ENCODE measurements around the gene SCFD2. TPM values are rescaled to one million over a fixed set of nuclear protein-coding genes. Genes with fewer than 3 reads are reported as not detected.

The SCFD2 gene
- total RNA-seq, 1 donor from 2014 or later: 11.9 TPM

DNA sequence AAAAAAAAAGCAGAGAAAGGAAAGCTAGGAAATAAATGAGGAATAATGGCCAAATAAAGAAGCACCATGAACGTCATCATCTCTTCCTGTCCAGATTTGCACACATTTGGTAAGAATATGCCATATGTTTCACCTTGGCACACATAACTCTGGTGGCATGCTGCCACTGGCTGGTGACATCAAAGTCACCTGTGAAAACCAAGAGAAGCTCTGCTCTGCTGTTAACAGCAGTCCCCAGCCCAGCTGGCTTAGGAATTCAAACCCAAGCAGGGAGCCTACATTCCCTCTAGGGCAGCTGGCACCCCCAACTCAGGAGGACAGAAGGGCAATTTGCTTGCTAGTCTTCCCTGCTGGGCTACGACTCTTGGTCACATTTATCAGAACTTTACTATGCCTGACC lies 426.1 kb downstream of the SCFD2 start:
- no peak for FAIRE-seq
- Mint-ChIP-seq H3K4me1 (ENCODE audit: low read depth, unreplicated experiment) (no peaks in the 10 kb centered on the region), H3K4me3 (ENCODE audit: unreplicated experiment) (no peak overlapping the region), H3K27me3 (ENCODE audit: low read depth, unreplicated experiment) (no peaks in the 10 kb centered on the region), H3K36me3 (ENCODE audit: low read depth, unreplicated experiment) (peaks cover 5% of the 10 kb centered on the region), H3K27ac (ENCODE audit: unreplicated experiment) (no peak overlapping the region), H3K9me3 (ENCODE audit: unreplicated experiment) (peaks cover 6% of the 10 kb centered on the region)
- Histone ChIP-seq H3K79me2 (ENCODE audit: insufficient read depth, low read length) (no peaks in the 10 kb centered on the region), H2AFZ (ENCODE audit: low read depth, low read length) (no peak overlapping the region), H3K36me3 (ENCODE audit: insufficient read depth, low read length) (no peaks in the 10 kb centered on the region), H3K4me2 (ENCODE audit: low read length) (no peak overlapping the region), H3K9ac (ENCODE audit: low read length) (no peak overlapping the region), H4K20me1 (ENCODE audit: insufficient read depth, low read length) (no peaks in the 10 kb centered on the region), H3K27me3 (ENCODE audit: insufficient read depth, low read length) (no peaks in the 10 kb centered on the region), H3K27ac (ENCODE audit: low read depth, low read length) (no peak overlapping the region), H3K4me3 (ENCODE audit: insufficient read depth, low read depth, low read length) (no peak overlapping the region), H3K9me3 (ENCODE audit: insufficient read depth, low read depth, low read length) (no peaks in the 10 kb centered on the region), H3K4me1 (ENCODE audit: insufficient read depth, low read length) (no peaks in the 10 kb centered on the region)
- TF ChIP-seq EZH2 (IDR thresholded peaks at IDR 0.05; ENCODE audit: insufficient read depth, low read length): no peak
- TF ChIP-seq, protein P1, sequence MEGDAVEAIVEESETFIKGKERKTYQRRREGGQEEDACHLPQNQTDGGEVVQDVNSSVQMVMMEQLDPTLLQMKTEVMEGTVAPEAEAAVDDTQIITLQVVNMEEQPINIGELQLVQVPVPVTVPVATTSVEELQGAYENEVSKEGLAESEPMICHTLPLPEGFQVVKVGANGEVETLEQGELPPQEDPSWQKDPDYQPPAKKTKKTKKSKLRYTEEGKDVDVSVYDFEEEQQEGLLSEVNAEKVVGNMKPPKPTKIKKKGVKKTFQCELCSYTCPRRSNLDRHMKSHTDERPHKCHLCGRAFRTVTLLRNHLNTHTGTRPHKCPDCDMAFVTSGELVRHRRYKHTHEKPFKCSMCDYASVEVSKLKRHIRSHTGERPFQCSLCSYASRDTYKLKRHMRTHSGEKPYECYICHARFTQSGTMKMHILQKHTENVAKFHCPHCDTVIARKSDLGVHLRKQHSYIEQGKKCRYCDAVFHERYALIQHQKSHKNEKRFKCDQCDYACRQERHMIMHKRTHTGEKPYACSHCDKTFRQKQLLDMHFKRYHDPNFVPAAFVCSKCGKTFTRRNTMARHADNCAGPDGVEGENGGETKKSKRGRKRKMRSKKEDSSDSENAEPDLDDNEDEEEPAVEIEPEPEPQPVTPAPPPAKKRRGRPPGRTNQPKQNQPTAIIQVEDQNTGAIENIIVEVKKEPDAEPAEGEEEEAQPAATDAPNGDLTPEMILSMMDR (IDR thresholded peaks at IDR 0.05; ENCODE audit: insufficient read depth, low read depth, low read length): no peak
- no peak for DNase-seq (ENCODE audit: low read depth)

DNA sequence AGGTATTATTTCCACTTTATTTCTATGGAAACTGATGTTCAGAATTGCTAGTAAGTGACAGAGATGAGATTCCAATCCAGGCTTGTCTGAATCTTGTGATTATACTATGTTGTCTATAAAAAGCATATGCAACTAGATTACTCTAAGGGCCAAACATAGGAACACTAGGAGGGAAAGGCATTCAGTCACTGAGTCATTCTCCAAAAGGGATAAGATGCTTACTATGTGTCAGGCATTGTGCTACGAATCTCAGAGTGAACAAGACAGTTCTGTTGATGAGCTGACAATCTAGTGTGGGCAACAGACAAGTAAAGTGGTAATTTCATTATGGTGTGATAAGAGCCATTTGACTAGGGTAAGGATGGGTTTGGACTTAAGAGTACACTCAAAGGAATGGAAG lies 426.5 kb downstream of the SCFD2 start:
- Histone ChIP-seq H3K36me3 (ENCODE audit: insufficient read depth, low read length) (no peaks in the 10 kb centered on the region), H4K20me1 (ENCODE audit: insufficient read depth, low read length) (no peaks in the 10 kb centered on the region), H3K4me1 (ENCODE audit: insufficient read depth, low read length) (no peaks in the 10 kb centered on the region), H3K27me3 (ENCODE audit: insufficient read depth, low read length) (no peaks in the 10 kb centered on the region), H2AFZ (ENCODE audit: low read depth, low read length) (no peak overlapping the region), H3K4me2 (ENCODE audit: low read length) (no peak overlapping the region), H3K9ac (ENCODE audit: low read length) (no peak overlapping the region), H3K4me3 (ENCODE audit: insufficient read depth, low read depth, low read length) (no peak overlapping the region), H3K9me3 (ENCODE audit: insufficient read depth, low read depth, low read length) (no peaks in the 10 kb centered on the region), H3K79me2 (ENCODE audit: insufficient read depth, low read length) (no peaks in the 10 kb centered on the region), H3K27ac (ENCODE audit: low read depth, low read length) (no peak overlapping the region)
- Mint-ChIP-seq H3K4me1 (ENCODE audit: low read depth, unreplicated experiment) (no peaks in the 10 kb centered on the region), H3K27me3 (ENCODE audit: low read depth, unreplicated experiment) (no peaks in the 10 kb centered on the region), H3K36me3 (ENCODE audit: low read depth, unreplicated experiment) (peaks cover 5% of the 10 kb centered on the region), H3K4me3 (ENCODE audit: unreplicated experiment) (no peak overlapping the region), H3K27ac (ENCODE audit: unreplicated experiment) (no peak overlapping the region), H3K9me3 (ENCODE audit: unreplicated experiment) (peaks cover 6% of the 10 kb centered on the region)
- no peak for TF ChIP-seq EZH2 (IDR thresholded peaks at IDR 0.05; ENCODE audit: insufficient read depth, low read length)
- TF ChIP-seq, protein P1 (IDR thresholded peaks at IDR 0.05; ENCODE audit: insufficient read depth, low read depth, low read length): no peak
- DNase-seq (ENCODE audit: low read depth) (no peak), FAIRE-seq (no peak)

DNA sequence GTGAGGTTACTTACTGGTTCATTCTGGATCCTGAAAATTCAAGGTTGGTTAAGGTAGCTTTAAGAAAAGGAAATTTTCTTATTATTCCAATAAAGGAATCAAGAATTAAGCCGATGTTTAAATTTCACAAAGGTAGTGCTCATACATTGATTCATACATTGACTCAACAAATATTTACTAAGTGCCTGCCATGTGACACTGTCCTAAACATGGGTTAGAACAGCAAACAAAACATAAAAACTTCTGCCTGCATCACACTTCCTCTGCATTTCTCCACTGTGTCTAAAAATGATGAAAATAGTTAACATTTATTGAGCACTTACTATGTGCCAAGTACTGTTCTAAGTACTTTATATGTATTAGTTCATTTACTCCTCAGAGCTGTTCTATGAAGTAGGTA lies 428.0 kb downstream of the SCFD2 start:
- FAIRE-seq: no peak
- no peak overlapping the region for H2AFZ ChIP-seq (ENCODE audit: low read depth, low read length)
- Mint-ChIP-seq H3K27me3 (ENCODE audit: low read depth, unreplicated experiment) (no peaks in the 10 kb centered on the region), H3K4me3 (ENCODE audit: unreplicated experiment) (no peak overlapping the region), H3K4me1 (ENCODE audit: low read depth, unreplicated experiment) (peaks cover 4% of the 10 kb centered on the region), H3K36me3 (ENCODE audit: low read depth, unreplicated experiment) (peaks cover 5% of the 10 kb centered on the region), H3K9me3 (ENCODE audit: unreplicated experiment) (peaks cover 3% of the 10 kb centered on the region), H3K27ac (ENCODE audit: unreplicated experiment) (no peak overlapping the region)
- no peaks in the 10 kb centered on the region for H3K79me2 ChIP-seq (ENCODE audit: insufficient read depth, low read length)
- H4K20me1 ChIP-seq (ENCODE audit: insufficient read depth, low read length): no peaks in the 10 kb centered on the region
- H3K9me3 ChIP-seq (ENCODE audit: insufficient read depth, low read depth, low read length): no peaks in the 10 kb centered on the region
- H3K36me3 ChIP-seq (ENCODE audit: insufficient read depth, low read length): no peaks in the 10 kb centered on the region
- H3K9ac ChIP-seq (ENCODE audit: low read length): no peak overlapping the region
- H3K4me2 ChIP-seq (ENCODE audit: low read length): no peak overlapping the region
- no peak overlapping the region for H3K4me3 ChIP-seq (ENCODE audit: insufficient read depth, low read depth, low read length)
- no peak for DNase-seq (ENCODE audit: low read depth)
- H3K4me1 ChIP-seq (ENCODE audit: insufficient read depth, low read length): peaks cover 4% of the 10 kb centered on the region
- no peak overlapping the region for H3K27ac ChIP-seq (ENCODE audit: low read depth, low read length)
- no peak for TF ChIP-seq EZH2 (IDR thresholded peaks at IDR 0.05; ENCODE audit: insufficient read depth, low read length)
- TF ChIP-seq, protein P1 (IDR thresholded peaks at IDR 0.05; ENCODE audit: insufficient read depth, low read depth, low read length): no peak
- H3K27me3 ChIP-seq (ENCODE audit: insufficient read depth, low read length): no peaks in the 10 kb centered on the region

Data from astrocyte (in vitro differentiated cells and primary cell).